NCI-H1436 (cell line): Measurements from ENCODE around the gene VPS13C.
A peak's percentile ranks its signal among the peaks of the same experiment; 100 is the strongest.

ENCODE experiments used
- DNase-seq: peaks from one replicate; lab custom pipeline; 2025; lab: John Stamatoyannopoulos, UW

Gene VPS13C

GRCh38 chr15:61816856-61817255, 243.4 kb downstream of the VPS13C start:
- DNase-seq: no peak

DNA sequence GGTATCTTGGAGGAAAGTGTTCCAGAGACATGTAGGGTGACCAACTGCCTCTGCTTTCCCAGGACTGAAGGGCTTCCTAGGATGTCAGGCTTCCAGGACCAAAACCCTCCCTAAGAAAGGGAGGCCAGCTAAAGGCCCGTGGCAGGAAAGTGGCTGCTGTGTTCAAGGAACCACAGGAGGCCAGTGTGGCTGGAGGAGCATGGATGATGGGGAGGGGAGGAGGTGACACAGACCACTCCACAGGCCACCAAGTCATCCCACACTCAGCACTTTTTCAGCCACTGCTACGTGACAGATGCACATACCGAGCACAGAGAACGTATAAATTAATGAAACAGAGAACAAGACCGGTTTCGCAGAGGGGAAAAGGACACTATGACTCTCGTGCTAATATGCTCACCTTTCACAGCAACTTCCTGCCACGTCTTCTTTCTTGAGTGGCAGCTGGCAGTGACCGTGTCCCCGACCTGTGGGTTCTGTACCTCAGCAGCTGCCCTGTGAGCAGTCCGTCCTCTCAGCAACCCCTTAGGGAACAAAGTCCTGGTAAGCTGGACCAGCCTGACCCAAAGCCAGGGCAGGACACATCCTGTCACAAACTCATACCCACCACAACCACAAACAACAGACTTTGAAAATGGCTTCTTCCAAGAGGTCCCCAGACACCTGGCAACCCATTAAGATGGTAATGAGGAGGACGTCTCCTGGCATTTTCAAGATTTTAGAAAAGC, 244.7 kb downstream of the VPS13C start:
- DNase-seq: no peak

- DNase-seq: no peak
These were observed 247.8 kb downstream of the VPS13C start for GRCh38 chr15:61812476-61812875.

DNA sequence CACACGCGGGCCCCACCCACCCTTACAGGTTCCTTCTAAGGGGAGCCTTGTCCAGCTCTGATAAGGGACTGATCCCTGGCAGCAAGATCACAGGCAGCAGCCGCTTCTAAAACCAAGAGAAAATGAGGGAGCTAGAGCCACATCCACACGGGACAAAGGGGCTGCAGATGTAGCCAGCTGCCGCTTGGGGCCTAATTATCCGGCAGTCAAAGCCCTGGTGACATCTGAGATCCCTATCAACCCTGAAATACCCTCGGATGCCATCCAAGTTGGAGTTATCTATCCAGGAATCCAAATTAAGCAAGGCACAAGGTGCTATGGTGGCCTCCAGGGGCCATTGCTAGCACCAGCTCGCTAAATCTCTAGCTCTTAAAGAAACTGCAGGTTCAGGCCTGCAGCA, 248.3 kb downstream of the VPS13C start:
- no peak for DNase-seq

DNA sequence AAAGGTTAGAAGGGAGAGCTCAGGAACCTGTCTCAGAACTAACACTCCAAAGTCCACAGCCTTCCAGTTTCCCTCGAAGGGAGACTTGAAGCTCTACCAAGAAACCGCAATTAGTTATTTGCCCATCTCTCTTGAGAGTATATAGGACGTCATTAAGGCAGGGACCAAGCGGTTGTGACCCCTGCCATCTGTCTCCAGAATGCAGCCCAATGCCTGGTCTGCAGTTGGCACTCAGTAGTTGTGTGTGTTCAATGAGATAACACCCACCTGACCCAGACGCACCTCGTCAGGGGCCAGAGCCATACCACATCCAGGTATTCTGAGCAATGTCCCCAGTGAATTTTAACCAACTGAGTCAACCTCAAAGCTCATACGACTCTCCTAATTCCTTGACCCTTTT, 251.0 kb downstream of the VPS13C start:
- no peak for DNase-seq

DNA sequence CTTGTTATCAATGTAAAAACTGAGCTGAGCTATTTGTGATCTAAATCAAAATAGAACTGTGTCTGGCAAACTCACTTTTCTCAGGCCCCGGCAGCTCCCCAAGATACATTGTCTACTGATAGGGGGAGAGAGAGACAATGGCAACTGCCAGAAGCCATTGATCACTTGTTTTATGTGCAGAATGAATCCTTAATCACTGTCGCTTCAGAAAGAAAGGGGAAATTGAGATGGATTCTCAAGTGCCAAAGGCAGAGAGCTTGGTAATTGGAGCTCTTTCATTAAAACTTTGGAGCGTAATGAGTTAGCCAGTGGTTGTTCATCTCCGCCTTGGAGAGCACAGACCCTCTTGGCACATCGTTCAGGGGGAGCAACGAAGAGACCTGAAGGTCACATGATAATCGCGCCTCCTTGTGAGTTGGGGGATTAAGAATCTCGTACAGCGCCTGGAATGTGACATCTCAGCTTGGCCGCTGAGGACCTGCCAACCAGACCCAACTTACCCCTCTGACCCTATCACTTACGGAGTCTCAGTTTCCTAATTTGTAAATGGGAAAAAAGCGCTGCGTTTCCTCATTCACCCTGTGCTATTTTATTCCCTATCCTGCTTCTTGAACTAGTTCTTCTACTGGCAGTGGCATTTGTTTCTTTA, 252.8 kb downstream of the VPS13C start:
- DNase-seq: peak; percentile 4
